Stromal cell of bone marrow (primary cell): ENCODE data around the gene OSGIN1.

Experiments used
- DNase-seq: peaks from one replicate; pipeline ENCODE4 v3.0.0-alpha.2; 2012; ENCODE audit warnings: low read depth

OSGIN1 gene

DNA sequence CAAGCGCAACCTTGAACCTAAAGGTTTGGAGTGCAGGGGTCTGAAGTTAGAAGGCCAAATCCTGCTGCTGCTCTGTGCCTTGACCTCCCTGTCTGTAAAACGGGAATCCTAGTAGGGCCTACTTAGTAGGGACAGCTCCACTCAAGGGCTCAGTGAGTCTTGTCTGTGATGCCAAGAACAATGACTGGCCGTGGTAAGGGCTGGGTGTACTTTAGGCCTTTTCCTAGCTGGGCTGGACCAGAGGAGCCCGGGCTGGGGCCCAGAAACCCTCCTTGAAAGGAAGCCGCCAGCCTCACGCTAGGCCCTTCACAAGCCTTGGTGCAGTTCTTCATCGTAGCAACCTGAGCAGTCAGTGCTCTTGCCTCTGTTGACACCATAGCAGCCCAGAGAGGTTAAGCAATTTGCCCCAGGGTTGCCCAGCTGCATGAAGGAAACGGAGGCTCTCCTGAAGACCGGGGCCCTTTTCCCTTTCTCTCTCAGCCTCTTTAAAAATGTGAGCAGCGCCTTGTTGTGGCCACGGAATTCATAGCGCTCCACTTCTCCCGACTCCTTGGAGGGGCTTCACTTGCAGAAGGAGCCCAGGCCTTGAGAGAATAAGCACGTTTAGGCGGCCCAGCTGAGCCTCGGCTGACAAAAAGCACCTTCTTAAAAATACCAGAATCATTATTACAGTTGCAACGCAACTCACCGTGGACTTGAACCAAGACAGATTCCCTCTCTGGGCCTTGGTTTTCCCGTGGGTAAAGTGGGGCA is 19.4 kb downstream of the OSGIN1 start:
- DNase-seq = no peak

DNA sequence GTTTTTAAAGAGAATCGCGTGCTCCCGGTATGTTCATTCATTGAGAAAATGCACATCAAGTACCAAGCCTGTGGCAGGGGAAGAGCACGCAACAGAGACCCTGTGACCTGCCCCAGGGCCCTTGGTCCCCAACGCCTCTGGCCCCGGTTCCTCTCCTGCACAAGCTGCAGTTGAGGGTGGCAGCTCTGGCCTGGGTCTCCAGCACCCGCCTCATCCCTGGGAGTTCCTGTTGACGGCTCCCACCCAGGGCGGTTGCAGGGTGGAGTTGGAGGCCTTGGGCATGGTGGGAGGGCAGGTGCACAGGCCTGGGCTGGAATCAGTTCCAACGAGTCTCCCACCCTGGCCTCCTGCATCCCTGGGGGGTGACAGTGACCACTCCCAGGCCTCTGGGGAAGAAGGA is 20.0 kb downstream of the OSGIN1 start:
- DNase-seq = no peak

DNA sequence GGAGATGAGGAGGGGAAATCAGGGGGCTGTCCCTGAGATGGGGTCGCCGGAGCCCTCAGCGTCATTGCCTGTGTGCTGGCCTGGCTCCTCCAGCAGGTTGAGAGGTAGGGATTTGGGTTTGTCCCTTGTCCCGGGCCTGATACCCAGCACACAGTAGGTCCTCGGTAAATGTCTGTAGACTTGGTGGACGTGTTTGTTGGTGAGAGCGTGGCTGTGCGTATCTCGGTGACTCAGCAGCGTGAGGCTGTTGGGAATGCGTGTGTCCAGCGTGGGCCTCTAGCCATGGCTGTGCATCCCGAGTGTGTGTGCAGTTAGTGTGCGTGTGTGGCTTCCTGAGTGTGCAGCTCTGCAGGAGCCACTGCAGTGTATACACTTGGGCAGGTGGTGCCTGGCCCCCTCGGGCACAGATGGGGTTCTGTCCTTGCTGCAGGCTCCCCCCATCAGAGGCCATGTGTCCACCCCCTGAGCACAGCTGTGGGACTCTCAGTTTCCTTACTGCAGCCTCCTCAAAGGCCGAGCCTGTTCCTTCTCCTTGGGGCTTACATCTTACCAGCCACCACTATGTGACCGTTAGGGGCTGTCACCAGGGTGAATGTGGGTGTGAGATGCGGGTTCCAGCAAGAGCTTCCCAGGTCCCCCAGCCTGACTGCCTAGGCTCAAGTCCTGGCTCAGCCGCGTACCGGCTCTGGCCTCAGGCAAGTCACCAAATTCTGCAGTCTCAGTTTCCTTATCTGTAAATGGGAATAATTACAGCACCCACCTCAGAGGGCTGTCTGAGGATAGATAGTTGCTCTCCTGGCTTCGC is 20.7 kb downstream of the OSGIN1 start:
- no peak for DNase-seq

DNA sequence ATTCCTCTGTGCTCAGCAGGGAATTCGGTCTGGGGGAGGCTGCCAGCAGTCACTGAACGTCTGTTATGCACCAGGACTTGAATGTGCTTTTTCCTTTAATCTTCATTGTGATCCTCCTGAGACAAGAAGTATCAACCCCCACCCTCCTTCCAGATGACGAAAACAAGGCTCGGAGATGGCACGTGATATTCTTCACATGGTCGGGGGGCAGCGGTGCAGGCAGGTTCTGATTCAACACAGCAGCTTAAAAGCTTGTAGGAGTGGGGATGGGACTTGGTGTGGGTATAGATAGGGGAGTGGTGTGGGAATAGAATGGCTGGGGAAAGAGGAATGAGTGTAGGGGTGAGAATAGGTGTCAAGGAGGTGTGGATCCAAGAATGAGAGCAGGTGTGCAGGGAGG is 21.4 kb downstream of the OSGIN1 start:
- DNase-seq = no peak

DNA sequence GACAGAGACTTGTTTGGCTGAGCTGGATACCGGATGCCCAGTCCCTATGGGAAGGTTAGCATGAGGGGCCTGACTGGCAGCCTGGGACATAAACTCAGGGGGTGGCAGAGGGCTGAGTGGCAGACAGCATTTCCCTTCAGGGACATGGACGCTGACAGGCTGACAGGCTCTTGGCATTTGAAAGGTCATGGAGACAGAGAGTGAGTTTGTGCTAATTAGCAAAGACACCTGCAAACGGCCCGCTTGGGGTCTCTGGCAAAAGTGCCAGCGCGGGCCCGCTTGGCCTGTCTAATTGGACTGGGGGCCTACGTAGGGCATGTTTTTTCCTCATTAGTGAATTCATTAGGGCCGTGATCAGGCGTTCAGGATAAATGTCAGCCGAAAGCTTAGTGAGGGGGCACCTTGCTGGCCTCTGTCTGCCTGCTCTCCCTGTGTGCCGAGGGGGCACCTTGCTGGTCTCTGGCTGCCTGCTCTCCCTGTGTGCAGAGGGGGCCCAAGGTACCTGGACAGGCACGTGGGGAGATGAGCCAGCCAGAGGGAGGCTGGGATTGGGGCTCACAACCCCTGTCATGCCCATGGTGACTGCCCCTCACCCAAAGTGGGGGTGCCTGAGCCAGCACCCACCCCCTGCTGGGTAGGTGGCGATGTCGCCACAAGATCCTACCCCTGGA is 22.7 kb downstream of the OSGIN1 start:
- no peak for DNase-seq

DNA sequence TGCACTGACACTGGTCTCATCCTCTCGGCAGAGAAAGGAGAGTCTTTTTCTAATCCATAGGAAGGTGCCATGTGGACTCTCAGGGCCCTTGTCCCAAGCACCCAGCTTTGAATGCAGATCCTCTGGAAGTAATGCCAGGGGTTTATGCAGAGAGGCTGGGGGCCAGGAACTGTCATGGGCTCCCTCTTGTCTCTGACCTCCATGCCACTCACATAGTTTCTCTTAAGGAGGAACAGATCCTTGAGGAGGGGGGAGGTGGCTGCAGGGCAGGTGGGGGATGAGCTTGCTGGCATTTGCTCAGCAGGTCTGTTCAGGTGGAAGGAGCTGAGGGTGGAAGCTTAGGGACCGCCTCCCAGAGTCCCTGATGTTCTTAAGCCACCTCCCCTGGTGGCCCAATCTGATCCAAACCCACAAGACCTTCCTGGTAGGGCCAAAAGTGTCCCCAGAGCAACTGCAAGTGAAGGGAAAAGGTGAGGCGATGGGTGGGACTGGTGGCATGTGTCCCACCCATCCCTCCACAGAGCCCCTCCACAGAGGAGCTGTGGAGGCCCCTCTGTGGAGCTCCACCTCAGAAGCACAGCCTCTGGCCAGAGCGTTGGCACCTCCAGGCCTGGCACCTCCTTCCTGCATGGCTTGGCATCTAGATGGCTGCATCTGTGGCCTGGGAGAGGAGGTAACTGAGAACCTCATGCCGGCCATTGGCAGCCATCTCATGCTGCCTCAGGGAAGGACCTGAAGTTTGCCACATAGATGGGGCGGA is 24.2 kb downstream of the OSGIN1 start:
- DNase-seq = no peak

DNA sequence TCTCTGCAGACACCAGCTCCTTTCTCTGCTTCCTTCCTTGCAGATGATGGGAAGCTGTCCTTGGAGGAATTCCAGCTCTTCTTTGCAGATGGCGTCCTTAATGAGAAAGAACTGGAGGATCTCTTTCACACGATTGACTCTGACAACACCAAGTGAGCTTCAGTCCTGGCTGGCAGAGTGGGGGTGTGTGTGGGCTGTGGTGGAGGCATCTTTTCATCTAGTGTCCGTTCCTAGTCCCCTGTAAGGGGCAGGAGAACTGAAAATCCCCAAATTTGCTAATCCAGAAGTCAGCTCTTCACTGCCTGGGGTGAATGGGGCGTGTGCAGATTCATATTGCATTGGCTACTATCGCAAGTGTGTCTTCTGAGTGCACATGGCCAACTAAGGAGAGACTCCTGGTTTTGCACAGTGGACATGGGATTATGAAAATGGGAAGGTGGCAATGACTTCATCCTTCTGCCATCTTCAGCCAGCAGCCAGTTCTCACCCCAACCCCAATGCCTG is 25.4 kb downstream of the OSGIN1 start:
- no peak for DNase-seq

DNA sequence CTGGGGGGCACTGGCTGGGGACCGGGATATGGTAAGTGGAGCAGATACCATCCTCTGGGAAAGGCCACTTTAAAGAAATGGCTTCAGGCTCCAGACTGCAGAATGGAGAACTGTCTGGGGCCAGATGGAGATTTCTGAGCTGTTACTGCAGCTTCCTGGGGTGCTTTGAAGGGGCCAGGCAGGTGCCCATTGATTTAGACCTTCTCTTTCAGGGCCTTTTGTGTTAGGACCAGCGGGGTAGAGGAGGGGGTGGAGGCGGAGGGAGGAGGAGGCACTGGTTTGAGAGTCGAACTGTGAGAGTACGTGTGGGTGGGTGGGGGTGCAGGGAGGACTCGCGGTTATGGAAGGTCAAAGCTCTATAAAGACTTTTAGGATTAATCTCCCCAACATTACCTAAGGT is 26.4 kb downstream of the OSGIN1 start:
- DNase-seq = no peak

DNA sequence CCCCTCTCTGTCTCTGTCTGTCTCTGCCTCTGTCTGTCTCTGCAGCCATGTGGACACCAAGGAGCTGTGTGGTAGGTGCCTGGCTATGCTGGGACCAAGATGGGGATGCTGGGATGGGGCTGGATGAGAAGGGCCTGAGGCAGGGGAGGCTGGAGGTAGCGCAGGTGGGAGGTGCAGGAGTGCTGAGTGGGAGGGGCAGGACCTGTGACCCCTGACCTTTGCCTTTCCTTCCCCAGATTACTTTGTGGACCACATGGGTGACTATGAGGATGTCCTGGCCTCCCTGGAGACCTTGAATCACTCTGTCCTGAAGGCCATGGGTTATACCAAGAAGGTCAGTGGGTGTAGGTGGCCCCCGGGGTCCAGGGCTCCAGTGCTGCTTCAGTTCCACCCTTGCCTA is 27.8 kb downstream of the OSGIN1 start:
- no peak for DNase-seq

DNA sequence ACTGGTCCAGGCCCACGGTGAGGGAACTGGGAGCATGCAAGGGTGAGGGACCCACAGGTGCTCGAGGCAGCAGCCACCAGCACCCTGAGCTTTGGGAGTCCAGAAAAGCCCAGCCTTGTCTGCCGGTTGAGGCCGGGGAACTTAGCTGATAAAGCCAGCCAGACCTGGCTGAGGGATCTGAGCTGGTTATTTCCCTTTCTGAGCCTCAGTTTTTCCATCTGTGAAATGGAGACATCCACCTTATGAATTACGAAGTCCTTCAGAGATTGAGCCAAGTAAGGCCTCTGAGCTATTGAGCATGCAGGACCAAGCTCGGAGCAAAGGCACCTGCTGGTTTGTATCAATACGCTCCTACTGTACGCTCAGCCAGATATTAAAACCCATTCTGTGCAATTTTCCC is 28.8 kb downstream of the OSGIN1 start:
- DNase-seq = no peak

DNA sequence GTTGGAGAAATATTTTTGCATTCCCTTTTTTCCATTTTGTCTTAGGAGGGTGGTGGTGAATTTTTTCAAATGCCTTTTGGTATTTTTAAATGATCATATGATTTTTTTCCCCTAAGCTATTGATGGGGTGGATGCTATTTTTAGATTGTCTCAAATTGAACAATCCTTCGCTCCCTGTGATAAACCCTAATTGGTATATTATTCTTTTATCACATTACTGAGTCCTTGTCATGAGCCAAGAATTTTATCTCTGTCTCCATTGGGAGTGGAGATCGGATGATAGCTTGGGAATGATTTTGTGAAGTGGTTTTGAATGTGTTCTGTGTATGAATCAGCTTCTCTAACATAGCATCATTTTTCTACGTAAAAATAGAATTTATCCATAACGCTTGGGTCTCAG is 30.5 kb downstream of the OSGIN1 start:
- no peak for DNase-seq

DNA sequence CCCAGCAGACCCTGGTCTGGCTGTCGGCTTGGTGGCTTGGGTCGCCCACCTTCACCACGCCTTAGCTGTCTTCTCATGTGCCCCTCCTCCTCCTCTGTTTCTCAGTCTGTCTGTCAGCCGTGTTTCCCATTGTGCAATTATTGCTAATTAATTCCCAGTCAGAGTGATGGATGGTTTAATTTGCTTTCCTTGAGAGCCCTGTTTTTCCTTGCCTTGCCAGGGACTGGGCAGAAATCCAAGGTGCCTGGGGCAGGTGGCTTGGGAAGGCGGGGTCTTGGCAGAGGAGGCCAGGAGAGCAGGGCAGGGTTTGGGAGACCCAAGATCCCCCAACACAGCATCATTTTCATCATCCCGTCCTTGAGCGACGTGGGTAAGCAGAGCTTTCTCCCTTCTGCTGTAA is 36.3 kb downstream of the OSGIN1 start:
- DNase-seq = no peak

DNA sequence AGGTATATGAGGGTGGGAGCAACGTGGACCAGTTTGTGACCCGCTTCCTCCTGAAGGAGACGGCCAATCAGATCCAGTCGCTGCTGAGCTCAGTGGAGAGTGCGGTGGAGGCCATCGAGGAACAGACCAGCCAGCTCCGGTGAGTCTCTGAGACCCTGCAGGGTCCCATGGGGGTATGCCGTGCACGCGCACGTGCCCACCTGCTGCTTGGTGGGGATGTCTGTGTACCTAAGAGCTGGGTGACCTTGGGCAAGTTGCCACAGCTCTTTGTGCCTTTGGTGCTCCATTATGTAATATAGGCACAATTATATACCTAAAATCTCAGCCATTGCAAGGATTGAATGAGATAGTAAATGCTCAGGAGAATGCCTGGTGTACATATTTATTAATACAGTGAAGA is 37.5 kb downstream of the OSGIN1 start:
- DNase-seq = no peak

DNA sequence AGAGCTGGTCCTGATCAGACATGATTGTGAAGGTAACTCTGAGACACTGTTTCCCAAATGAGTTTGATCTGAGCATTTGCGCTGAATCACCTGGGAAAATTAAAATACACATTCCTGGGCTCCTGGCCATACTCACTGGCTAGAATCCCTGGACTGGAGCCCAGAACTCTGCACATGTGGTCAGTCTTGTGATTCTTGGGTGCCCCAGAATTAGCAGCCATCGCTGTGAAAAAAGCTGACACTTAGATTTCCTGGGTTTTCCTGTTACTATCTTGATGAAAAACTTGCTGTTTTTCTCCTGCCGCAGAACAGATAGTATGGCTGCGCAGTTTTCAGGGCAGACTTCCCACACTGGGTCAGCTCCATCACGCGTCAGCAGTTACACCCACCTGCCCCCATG is 39.6 kb downstream of the OSGIN1 start:
- DNase-seq = peak; percentile 56

DNA sequence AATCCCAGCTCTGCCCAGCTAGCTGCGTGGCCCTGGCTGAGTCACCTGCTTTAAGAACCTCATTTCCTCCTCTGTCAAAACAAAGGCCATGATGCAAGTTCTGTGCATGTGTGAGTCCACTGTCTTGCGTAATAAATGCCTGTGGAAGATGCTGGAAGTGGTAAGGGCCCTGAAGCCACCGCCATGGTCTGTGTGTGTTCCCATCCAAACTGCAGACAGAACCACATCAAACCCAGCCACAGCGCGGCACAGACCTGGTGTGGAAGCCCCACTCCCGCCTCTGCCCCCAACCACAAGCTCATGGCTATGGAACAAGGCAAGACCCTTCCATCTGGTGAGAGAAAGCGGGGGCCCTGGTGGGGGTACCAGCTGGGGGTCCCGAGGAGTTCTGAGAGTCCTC is 41.0 kb downstream of the OSGIN1 start:
- peak; percentile 89 for DNase-seq

DNA sequence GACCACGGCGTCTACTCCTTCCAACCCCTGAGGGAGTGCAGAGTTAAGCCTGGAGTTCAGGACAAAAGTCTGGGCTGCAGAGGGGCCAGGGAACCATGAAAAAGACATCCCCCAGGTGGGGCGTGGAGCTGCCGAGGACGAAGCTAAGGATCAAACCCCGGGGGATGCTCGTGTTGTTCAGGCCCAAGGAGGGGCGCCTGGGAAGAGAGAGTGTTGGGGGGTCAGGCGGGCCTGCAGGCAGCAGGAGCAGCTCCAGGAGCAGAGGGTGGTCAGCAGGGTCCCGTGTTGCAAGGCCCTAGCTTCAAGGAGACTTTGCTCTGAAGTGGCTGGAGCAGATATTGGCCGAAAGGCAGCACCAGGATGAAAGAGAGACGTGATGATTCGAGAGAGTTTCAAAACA is 41.7 kb downstream of the OSGIN1 start:
- DNase-seq = no peak

DNA sequence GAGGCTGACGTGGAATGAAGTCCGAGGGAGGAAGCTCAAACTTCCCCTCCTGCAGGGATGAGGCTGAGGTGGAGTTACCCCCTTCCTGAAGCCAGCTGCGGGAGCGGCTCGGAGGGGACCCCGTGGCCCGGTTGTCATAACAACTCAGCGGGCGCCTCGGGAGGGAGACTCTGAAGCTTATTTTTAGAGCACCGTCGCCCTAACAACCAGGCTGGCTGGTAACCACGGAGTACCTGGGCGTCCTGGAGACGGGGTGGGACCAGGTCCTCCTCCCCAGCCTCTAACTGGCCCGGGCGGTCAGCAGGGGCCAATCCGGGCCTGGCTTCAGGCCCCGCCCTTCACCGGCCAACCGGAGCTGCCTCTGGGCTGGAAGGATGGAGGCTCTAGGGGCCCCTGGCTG is 42.7 kb downstream of the OSGIN1 start:
- no peak for DNase-seq

DNA sequence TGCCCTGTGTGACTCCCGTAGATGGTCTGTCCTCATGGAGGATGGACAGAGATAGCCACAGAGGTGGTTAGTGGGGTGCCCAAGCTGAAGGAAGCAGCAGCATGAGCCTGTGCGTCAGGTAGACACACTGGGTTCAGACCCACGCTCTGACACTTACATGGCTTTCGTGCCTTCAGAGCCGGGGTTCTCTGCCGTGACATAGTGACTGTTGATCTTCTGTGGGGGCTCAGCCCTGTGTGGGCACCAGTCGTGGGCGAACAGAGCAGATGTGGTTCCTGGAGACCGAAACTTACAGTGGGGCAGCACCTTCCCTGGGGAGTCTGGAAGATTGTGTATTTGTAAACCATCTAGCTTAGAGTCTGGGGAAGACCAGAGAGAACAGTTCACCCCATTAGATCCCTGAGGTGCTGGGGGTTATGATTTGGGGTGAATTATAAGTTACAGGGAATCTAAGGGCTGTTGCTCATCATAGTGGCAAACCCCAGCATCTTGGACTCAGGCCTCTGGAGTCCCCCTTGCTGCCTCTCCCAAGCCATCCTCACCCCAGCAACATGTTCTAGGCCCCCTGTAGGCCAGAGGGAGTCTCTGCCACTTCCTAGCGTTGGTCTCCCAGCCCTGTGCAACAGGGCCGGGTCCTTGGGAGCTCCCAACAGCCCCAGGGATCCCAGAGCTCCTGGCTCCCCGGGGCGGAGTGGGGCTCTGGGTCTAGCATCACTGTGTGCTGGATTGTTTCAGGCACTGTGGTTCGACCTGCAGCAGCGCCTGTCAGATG is 43.6 kb downstream of the OSGIN1 start:
- DNase-seq = no peak

DNA sequence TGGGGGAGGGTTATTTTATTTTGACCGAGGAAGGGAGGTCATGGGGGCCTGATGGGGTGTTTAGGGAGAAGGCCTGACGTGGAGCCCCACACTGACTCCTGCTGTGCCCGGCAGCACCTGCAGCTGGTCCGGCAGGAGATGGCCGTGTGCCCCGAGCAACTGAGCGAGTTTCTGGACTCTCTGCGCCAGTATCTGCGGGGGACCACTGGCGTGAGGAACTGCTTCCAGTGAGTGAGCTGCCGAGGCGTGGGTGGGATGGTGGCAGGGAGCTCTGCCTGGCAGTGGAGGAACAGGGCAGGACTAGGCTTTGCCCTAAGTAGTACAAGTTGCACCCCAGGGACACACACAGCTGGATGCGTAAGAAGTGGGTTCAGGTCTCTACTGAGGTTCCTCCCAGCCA is 45.1 kb downstream of the OSGIN1 start:
- DNase-seq = no peak

DNA sequence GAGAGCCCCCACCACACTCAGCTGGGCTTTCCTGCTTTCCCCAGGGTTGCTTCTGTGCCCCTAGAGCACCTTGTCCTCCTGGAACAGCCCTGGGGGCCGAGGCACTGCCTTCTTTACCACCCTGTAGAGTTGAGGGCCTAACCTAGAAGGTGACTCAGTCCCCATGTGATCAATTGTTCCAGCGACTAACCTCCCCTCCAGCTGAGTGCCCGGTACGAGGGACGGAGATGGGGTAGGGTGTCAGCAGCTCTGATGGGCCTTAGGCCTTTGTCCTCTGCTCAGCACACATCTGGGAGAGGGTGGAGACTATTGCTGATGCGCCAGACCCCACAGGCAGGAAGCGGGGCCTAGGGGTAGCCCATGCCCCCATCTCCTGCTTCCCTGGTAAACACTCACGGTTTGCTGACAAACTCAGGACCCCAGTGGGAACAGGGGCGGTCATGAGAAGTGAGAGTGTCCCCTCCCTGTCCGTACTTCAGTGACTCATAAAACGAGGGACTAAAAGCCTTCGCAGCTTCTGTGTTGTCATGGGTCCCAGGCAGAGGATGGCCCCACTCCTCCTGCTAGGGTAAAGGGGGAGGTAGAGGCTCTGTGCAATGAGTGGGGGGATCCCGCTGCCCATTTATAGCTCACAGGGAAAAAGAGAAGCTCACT is 48.1 kb downstream of the OSGIN1 start:
- DNase-seq = no peak

DNA sequence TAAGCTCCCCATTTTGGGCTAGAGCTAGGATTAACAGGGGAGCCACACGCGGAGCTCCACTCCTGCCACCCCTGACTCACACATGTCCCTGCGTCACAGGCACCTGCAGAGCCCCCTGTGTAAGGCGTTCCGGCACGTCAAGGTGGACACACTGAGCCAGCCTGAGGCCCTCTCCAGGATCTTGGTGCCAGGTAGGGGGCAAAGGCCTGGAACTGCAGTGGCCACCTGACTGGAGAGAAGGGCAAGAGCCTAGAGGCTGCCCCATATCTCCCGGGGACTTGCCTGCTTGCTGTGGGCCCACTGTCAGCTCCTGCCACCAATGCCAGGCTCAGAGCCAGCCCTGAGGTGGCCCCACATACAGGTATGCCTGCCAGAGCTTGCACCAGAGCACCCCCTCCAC is 48.7 kb downstream of the OSGIN1 start:
- DNase-seq = no peak
